HepG2 (cell line): ENCODE data around the gene STK17A. TPM values are rescaled to one million over a fixed set of nuclear protein-coding genes. Genes with fewer than 3 reads are reported as not detected.
A peak's percentile ranks its signal among the peaks of the same experiment; 100 is the strongest.
"Not testable (repeated sequence)": the region's sequence is repeated elsewhere in the genome, so short reads cannot be mapped to it uniquely, and the experiment has no call there.

Experiments
- ATAC-seq: fragments of 200-7000 bp; cut with Tn5 transposase; 3 replicates; pipeline ENCODE4 v1.9.1; 2020; ENCODE audit warnings: mild to moderate bottlenecking, moderate library complexity
- BruUV-seq: library from RNA; stranded (reverse); fragments of 400-500 nt; replicated peaks from 2 replicates; lab custom pipeline; 2021; lab: Mats Ljungman, UMichigan
- CTCF ChIA-PET: fragments of 300-600 bp; formaldehyde crosslinking; extraction: SDS; loops from one replicate; lab custom pipeline; 2021; ENCODE audit warnings: low total read pairs, inconsistent platforms, low intra/inter-chr PET ratio; lab: Yijun Ruan, JAX
- POLR2A ChIA-PET: fragments of 350-600 bp; sonication (Branson Sonifier 250); formaldehyde crosslinking; loops from one replicate; lab custom pipeline; 2020; ENCODE audit warnings: antibody characterized with exemption, inconsistent platforms; lab: Yijun Ruan, JAX
- DNase-seq: peaks from one replicate; pipeline ENCODE4 v3.0.0-alpha.2; 2015; ENCODE audit warnings: low spot score
- FAIRE-seq: peaks from 3 replicates; lab custom pipeline; 2011; peaks lifted over from hg19 to GRCh38; lab: Jason Lieb, UNC
- H2AFZ ChIP-seq: one replicate; pipeline ENCODE4 v1.6.1; 2011; ENCODE audit warnings: low read length, inconsistent platforms
- H3K27ac ChIP-seq: fragments of 300-600 bp; 3 replicates; pipeline ENCODE4 v1.8.0; 2011; ENCODE audit warnings: mixed run types, mild to moderate bottlenecking, mixed read lengths, low read length, inconsistent platforms; ENCODE audit not compliant: insufficient read depth; ENCODE audit errors: extremely low read length
- H3K27me3 ChIP-seq, 2 experiments: fragments of 200-600 bp in 1 of 2; 2 replicates in 1 of 2; 3 replicates in 1 of 2; pipeline versions ENCODE4 v1.6.0 to v1.8.0; 2011; ENCODE audit warnings: low read length in 2 of 2, mild to moderate bottlenecking in 2 of 2, moderate library complexity in 2 of 2, inconsistent platforms in 1 of 2; ENCODE audit not compliant: insufficient read depth in 2 of 2, control insufficient read depth in 1 of 2
- H3K36me3 ChIP-seq, 2 experiments: fragments of 200-600 bp in 1 of 2; replicated peaks in 1 of 2; 2 replicates in 1 of 2; 3 replicates in 1 of 2; pipeline versions ENCODE4 v1.5.1 to v1.8.0; 2011; ENCODE audit warnings: low read length in 2 of 2, inconsistent platforms in 1 of 2; ENCODE audit not compliant: insufficient read depth in 2 of 2, control insufficient read depth in 1 of 2
- H3K4me1 ChIP-seq: 2 replicates; pipeline ENCODE4 v1.5.1; 2012; ENCODE audit warnings: low read length, inconsistent platforms; ENCODE audit not compliant: insufficient read depth
- H3K4me2 ChIP-seq: 2 replicates; pipeline ENCODE4 v1.6.0; 2011; ENCODE audit warnings: low read depth, low read length, inconsistent platforms
- H3K4me3 ChIP-seq, 3 experiments: fragments of 200-600 bp in 1 of 3; sonication (generic), shearing (Covaris generic) in 1 of 3; replicated peaks in 1 of 3; 2 replicates each; pipeline ENCODE4 v1.5.1; 2011 to 2016; ENCODE audit warnings: low read length in 3 of 3, inconsistent platforms in 2 of 3, low read depth in 2 of 3, mild to moderate bottlenecking in 2 of 3, control low read depth in 1 of 3, mixed read lengths in 1 of 3; ENCODE audit not compliant: insufficient read depth in 1 of 3
- H3K79me2 ChIP-seq: one replicate; pipeline ENCODE4 v1.6.1; 2011; ENCODE audit warnings: low read length, inconsistent platforms; ENCODE audit not compliant: insufficient read depth
- H3K9ac ChIP-seq: 2 replicates; pipeline ENCODE4 v1.6.0; 2011; ENCODE audit warnings: mild to moderate bottlenecking, low read depth, low read length, inconsistent platforms; ENCODE audit not compliant: insufficient read depth
- H3K9me3 ChIP-seq: 2 replicates; pipeline ENCODE4 v1.5.1; 2012; ENCODE audit warnings: mild to moderate bottlenecking, low read length
- H4K20me1 ChIP-seq: 2 replicates; pipeline ENCODE4 v1.6.0; 2011; ENCODE audit warnings: inconsistent platforms, mild to moderate bottlenecking, low read length, moderate library complexity; ENCODE audit not compliant: insufficient read depth
- ELF1 ChIP-seq: sonication (generic); formaldehyde crosslinking; IDR thresholded peaks from 2 replicates; pipeline ENCODE4 v1.4.0; 2020; ENCODE audit warnings: missing genetic modification reagents
- FOXO4 ChIP-seq: sonication (generic); formaldehyde crosslinking; conservative IDR thresholded peaks from 2 replicates; pipeline ENCODE4 v1.8.1; 2023; ENCODE audit warnings: missing genetic modification reagents
- WGBS: methylation state at CpG from one replicate; pipeline ENCODE4 v1.1.6; 2017; ENCODE audit warnings: low lambda C conversion rate; 5-methylcytosine and 5-hydroxymethylcytosine counted together
- in situ Hi-C: cut with HindIII; loops from 2 replicates; pipeline ENCODE4 v1.10.0; 2017; ENCODE audit warnings: low pct_unique_long_range_greater_than_20kb; ENCODE audit not compliant: extremely low pct_ligation_motif_present
- intact Hi-C: fragments of 100-400 bp; cut with micrococcal nuclease; formaldehyde crosslinking; loops from one replicate; pipeline ENCODE4 v1.10.0; 2022; ENCODE audit not compliant: unreplicated experiment
- polyA plus RNA-seq, 8 experiments: library from polyadenylated mRNA; depleted of rRNA in 3 of 8; stranded (reverse) in 7 of 8; unstranded in 1 of 8; fragments of >200 nt; fragmentation: Illumina TruSeq in 4 of 8; extraction: Trizol in 4 of 8; gene quantifications; 2 replicates each; pipeline versions ENCODE4 v1.2.1 to v1.2.3, GENCODE V29; 2011 to 2016; ENCODE audit warnings: low read depth in 4 of 8, missing spikeins in 1 of 8, mixed read lengths in 1 of 8; ENCODE audit not compliant: insufficient read depth in 1 of 8
- total RNA-seq, 5 experiments: library from RNA; depleted of rRNA; stranded (reverse); fragments of >200 nt; fragmentation: Illumina TruSeq; extraction: Trizol; gene quantifications; 2 replicates each; pipeline ENCODE4 v1.2.3, GENCODE V29; 2016; ENCODE audit warnings: low read depth in 1 of 5
- TF ChIP-seq, protein P1 (sequence below): fragments of 450-650 bp; IDR thresholded peaks from 2 replicates; pipeline ENCODE4 v1.6.1; 2016

STK17A gene
- total and polyA plus RNA-seq, 2 of the 13 experiments (the other 11 are each of a cell fraction or from before 2014, with no cell fraction given) = 18.6 to 24.3 TPM

GRCh38 chr7:43671521-43671920 lies 88.6 kb downstream of the STK17A start:
- 95% methylated on average over 4 of the region's 4 CpGs for WGBS
- Histone ChIP-seq H3K36me3 (no peaks in the 10 kb centered on the region), H3K4me1 (peaks cover 40% of the 10 kb centered on the region), H3K4me2 (no peak overlapping the region), H3K79me2 (peaks cover 86% of the 10 kb centered on the region), H4K20me1 (no peaks in the 10 kb centered on the region), H3K9me3 (no peaks in the 10 kb centered on the region), H3K27me3 (no peaks in the 10 kb centered on the region), H3K4me3 (no peak overlapping the region), H3K27ac (no peak overlapping the region), H3K9ac (no peak overlapping the region), H2AFZ (no peak overlapping the region)
- no peak for ATAC-seq
- ChIA-PET POLR2A (interaction anchor here (0.6 kb wide), 1 partner anchor 184 kb away, joined by 3 read pairs; no protein-coding TSS in a partner anchor), CTCF (no interaction called here)
- TF ChIP-seq FOXO4 (CRISPR knock-in tag) (0 out of 2 replicates have a peak, but pooled peaks have one; percentile 20), ELF1 (no peak)
- TF ChIP-seq, protein P1, sequence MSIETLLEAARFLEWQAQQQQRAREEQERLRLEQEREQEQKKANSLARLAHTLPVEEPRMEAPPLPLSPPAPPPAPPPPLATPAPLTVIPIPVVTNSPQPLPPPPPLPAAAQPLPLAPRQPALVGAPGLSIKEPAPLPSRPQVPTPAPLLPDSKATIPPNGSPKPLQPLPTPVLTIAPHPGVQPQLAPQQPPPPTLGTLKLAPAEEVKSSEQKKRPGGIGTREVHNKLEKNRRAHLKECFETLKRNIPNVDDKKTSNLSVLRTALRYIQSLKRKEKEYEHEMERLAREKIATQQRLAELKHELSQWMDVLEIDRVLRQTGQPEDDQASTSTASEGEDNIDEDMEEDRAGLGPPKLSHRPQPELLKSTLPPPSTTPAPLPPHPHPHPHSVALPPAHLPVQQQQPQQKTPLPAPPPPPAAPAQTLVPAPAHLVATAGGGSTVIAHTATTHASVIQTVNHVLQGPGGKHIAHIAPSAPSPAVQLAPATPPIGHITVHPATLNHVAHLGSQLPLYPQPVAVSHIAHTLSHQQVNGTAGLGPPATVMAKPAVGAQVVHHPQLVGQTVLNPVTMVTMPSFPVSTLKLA = peak; percentile 73
- intact Hi-C loops = no loop called here
- BruUV-seq = no TSS peak
- DNase-seq = no peak
- FAIRE-seq = no peak
- in situ Hi-C loops = no loop called here

- POLR2A ChIA-PET = interaction anchor here (1.1 kb wide), 1 partner anchor 89 kb away, joined by 3 read pairs; no protein-coding TSS in a partner anchor
- BruUV-seq, H3K4me3 ChIP-seq, H3K36me3 ChIP-seq, H3K9me3 ChIP-seq, FAIRE-seq, ATAC-seq, H4K20me1 ChIP-seq, intact Hi-C loops, H3K4me2 ChIP-seq, H3K9ac ChIP-seq, CTCF ChIA-PET, in situ Hi-C loops, DNase-seq, H2AFZ ChIP-seq, H3K27me3 ChIP-seq: not testable (repeated sequence)
- Histone ChIP-seq H3K79me2 (peaks cover 90% of the 10 kb centered on the region), H3K4me1 (peaks cover 34% of the 10 kb centered on the region), H3K27ac (peak overlapping the region; percentile 69)
- WGBS = 87% methylated on average over 5 of the region's 5 CpGs
Observed at GRCh38 chr7:43673243-43673976, 90.5 kb downstream of the STK17A start.
